ENCODE results near the gene PRDX2.
"Not testable (repeated sequence)": the region's sequence is repeated elsewhere in the genome, so short reads cannot be mapped to it uniquely, and the experiment has no call there.

Gene PRDX2

GRCh38 chr19:12825254-12826131 lies 23.9 kb upstream of the PRDX2 start:
- no peak for DNase-seq

DNA sequence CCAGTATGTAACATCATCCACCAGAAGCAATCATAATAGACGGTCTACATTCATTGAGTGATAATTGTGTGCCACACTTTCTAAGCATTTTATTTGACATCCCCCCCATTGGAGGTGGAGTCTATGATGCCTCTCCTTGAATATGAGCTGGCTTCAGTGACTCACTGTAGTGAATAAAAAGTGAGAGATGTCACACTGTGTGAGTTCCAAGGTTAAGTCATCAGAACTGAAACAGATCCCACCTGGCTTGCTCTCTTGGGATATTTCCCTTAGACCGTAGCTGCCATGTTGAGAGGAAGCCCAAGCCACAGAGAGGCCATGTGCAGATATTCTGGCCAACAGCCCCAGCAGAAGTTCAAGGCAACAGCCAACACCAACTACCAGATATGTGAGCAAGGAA lies 20.2 kb upstream of the PRDX2 start:
- DNase-seq = no peak

DNA sequence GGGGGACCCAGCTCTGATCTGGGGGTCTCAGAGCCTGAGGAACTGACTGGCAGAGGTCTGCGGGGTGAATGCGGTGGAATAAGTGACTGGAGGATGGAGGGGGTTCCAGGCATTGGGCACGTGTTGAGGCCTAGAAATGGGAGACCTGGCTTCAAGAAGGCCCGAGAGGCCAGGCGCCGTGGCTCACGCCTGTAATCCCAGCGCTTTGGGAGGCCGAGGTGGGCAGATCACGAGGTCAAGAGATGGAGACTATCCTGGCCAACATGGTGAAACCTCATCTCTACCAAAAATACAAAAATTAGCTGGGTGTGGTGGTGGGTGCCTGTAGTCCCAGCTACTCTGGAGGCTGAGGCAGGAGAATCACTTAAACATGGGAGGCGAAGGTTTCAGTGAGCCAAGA lies 16.2 kb upstream of the PRDX2 start:
- DNase-seq = not testable (repeated sequence)

DNA sequence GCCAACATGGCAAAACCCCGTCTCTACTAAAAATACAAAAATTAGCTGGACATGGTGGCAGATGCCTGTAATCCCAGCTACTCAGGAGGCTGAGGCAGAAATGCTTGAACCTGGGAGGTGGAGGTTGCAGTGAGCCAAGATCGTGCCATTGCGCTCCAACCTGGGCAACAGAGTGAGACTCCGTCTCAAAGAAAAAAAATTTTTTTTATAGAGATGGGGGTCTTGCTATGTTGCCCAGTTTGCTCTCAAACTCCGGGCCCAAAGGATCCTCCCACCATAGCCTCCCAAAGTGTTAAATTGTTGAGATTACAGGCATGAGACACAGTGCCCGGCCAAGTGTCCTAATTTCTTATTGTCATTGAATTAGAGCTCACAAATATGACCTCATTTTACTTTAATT lies 15.6 kb upstream of the PRDX2 start:
- DNase-seq = not testable (repeated sequence)

GRCh38 chr19:12815088-12815487 lies 13.5 kb upstream of the PRDX2 start:
- DNase-seq = no peak

GRCh38 chr19:12806242-12807081 lies 4.9 kb upstream of the PRDX2 start, which contains the start of gene RNASEH2A:
Gene RNASEH2A (plus strand): TSS chr19:12806584. CDS start chr19:12806674, 90 bp downstream.
- peak; percentile 87 for DNase-seq

DNA sequence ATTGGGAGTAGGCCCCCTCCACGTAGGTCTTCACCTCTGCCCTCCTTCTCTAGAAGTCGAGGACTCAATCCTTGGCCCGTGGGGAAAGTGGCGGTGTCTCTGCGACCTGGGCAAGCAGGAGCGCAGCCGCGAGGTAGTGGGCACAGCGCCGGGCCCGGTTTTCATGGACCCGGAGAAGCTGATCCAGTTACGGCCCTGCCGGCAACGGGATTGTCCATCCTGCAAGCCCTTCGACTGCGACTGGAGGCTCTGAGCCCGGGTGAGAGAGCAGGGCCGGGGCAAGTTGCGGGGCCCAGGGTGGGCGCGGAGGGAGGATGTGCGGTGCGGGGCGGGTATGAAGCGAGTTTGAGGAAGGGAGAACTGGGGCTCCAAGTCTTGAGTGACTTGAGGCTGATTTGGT lies 2.5 kb upstream of the PRDX2 start:
- DNase-seq = no peak

DNA sequence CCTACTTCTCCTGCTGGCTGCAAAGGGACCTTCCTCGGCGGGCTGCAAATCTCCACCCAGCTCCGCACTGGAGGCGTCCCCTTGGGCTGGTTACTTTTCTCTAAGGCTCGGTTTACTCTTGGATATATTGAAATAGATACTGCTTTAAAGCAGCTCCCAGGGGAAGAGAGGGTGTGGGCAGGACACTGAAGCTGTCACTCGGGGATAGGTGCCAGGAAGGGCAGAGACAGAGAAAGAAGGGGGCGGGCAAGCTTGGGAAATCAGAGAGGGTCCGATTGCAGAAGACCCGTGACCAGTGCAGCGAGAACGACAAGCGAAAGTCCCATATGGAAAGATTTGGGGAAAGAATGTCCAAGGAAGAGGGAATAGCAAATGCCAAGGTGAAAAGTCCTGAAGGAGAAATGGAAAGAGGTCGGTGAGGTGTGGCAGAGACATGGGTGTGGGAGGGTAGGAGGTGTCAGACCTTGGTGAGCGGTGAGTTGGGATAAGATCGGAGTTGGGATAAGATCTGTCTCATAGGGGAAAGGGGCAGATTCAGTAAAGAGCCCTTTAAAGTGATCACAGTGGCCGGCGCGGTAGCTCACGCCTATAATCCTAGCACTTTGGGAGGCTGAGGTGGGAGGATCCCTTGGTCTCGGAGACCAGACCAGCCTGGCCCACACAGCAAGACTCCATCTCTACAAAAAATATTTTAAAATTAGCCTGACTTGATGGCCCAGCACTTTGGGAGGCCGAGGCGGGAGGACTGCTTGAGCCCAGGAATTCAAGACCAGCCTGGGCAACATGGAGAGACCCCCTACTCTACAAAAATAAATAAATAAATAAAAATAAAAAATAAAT lies 887 bp upstream of the PRDX2 start:
- no peak for DNase-seq

GRCh38 chr19:12800923-12801465 lies 606 bp downstream of the PRDX2 start:
- DNase-seq = no peak

DNA sequence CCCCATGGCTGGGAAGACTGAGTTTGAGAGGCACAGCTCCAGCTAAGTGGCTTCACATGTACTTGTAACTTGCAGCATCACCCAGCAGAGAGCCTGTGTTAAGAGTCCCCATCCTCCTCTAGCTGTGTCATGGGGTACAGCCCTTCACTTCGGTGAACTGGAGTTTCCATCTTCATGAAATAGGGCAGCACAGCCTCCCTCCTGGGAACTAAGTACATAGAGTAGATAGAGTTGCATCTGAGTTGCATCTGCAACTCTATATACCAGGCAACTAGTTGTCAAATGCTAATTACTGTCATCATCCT lies 1.2 kb downstream of the PRDX2 start:
- DNase-seq = no peak

DNA sequence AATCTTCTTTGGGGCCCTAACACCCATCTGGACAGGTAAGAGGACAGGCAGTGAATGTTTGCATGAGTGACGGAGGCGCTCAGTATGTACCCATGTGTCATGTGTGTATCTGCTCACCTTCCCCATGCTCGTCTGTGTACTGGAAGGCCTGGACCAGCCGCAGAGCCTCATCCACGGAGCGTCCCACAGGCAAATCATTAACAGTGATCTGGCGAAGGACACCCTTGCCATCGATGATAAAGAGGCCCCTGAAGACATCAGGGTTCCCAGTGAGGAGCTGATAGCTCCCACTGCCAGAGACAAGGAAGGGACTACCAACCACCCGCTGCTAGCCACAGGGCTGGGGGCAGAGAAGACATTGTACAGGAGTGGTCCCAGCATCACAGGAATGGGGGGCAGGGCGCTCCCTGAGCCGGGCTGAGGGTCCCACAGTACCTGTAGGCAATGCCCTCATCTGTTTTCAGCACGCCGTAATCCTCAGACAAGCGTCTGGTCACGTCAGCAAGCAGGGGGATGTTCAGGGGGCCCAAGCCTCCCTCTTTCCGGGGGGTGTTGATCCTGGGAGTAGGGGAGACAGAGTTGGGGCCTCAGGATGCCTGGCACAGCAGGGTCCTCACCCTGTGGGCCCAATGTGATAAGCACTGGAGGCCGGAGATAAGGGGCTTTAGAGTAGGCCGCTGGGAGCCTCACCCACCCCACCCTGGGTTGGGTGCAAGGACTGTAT lies 1.7 kb downstream of the PRDX2 start:
- no peak for DNase-seq

DNA sequence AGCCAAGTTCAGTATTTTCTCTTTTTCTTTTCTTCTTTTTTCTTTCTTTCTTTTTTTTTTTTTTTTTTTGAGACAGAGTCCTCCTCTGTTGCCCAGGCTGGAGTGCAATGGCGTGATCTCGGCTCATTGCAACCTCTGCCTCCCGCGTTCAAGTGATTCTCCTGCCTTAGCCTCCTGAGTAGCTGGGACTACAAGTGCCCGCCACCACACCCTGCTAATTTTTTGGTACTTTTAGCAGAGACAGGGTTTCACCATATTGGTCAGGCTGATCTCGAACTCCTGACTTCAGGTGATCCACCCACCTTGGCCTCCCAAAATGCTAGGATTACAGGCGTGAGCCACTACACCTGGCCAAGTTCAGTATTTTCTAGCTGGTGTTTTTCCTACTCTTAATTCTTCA lies 4.0 kb downstream of the PRDX2 start:
- not testable (repeated sequence) for DNase-seq

DNA sequence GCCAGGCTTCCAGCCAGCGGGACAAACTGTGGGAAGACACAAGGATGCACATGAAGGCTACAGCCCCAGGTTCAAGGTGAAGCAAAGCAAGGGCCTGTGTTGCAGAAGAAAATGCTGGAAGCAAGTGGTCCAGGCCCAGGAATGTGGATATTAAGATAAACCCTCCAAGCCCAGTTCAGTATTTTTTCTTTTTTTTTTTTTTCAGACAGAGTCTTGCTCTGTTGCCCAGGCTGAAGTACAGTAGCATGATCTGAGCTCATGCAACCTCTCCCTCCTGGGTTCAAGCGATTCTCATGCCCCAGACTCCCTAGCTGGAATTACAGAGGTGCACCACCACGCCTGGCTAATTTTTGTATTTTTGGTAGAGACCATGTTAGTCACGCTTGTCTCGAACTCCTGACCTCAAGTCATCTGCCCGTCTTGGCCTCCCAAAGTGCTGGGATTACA lies 4.4 kb downstream of the PRDX2 start:
- DNase-seq = no peak

DNA sequence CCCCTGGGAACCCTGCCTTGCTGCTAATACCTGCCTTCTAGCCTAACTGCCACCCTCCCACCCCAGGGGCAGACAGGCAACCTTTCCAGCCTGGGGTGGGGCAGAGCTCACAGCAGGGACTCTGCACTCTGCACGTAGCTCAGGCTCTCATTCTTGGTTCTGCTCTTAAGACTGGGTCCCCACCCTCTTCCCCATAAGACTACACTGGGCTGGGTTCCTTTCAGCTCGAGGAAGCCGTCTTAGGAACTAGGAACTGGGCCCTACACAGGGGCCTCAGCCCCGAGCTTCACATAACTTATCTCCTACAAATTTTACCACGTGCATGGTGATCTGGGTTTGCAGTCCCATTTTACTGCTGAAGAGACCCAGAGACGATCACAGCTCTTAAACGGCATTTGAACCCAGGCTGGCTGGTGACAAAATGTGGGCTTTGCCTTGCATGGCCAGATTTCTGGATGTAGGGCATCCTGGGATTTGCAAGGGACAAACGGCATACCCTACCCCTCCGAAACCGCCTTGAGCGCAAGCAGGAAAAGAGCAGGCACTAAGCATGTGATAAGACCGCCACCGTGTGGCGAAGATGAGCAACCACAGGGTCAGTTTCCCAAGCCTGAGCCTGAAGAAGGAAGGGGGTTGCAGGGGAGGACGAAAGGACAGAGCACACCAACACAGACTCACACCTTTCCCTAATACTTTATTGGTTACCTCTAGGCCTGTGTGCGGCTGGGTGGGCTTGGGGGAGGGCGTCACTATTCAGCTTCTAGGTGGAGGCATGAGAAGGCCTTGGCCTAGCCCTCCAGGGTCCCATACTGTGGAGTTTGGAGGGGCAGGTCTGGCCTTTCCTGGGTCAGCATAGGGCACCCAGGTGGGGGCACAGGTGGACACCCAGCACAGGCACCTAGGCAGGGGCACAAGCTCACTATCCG lies 5.2 kb downstream of the PRDX2 start:
- DNase-seq = peak; percentile 78

DNA sequence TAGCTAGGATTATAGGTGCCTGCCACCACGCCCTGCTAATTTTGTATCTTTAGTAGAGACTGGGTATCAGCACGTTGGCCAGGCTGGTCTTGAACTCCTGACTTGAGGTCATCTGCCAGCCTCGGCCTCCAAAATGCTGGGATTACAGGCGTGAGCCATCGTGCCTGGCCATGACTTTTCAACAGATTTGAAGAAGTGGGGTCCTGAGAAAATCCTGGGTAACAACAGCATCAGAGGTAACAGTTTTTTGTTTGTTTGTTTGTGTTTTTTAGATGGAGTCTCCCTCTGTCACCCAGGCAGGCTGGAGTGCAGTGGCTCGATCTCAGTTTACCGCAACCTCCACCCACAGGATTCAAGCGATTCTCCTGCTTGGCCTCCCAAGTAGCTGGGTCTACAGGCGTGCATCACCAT lies 6.6 kb downstream of the PRDX2 start:
- no peak for DNase-seq

DNA sequence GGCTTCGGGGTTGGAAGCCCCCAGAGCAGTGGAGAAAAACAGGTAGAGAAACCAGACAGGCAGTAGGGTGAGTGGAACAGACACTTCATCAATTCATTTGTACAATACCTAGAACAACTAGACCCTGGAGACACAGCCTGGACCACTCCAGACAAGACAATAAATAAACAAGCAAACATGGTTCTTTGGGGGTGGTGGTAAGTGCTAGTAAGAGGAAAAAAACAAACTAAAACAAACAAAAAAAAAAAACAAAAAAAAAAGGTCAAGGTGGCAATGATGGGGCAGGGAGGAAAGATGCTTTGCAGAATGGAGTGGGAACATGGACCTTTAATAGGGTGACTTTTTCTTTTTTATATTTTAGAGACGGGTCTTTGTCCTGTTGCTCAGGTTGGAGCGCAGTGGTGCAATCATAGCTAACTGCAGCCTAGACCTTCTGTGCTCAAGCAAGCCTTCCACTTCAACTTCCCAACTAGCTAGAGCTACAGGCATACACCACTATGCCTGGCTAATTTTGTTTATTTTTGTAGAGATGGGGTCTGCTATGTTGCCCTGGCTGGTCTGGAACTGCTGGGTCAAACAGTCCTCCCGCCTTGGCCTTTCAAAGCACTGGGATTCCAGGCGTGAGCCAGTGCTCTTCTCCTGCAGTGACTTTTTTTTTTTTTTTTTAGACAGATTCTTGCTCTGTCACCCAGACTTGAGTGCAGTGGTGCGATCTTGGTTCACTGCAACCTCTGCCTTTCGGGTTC lies 7.2 kb downstream of the PRDX2 start:
- DNase-seq = peak; percentile 46

DNA sequence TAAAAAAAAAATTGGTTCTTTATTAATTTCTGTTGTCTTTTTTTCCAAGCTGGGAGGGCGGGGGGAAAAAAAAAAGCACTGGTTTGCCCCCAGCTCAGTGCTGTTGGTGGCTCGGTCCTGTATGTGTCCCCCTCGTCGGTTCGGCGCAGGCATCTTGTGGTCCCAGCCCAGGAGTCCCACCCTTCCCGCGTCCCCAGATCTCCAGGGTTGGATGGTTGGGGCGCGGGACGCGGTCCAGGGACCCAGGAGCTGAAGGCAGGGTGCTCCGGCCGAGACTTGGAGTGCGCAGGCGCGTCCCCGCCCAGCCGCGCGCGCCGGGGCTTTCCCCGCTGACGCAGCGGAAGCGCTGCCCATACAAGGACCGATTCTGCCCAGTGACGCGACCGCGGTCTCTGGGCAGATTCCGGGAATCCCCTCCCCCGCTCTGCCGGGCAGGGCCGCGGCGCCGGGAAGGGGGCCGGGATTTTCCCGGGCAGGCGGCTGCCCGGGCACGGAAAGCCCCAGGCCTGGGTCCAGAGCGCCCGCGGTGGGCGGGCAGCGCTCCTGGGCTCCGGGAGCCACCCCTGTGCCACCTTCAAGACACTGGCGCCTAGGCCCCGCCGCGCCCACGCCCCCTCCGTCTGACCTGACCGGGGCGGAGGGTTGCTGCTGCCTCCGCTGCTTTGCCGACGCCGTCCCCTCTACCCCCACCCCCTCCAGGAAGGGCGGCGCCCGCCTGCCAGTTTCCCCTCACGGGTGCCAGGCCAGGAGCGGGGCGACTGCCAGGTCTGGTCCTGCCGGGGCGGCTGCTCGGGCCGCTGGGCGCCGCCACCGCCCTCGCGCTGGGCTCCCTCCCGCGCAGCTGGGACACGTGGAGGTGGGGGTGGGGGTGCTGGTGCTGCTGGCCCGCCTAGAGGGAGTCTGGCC lies 8.1 kb downstream of the PRDX2 start:
- peak; percentile 97 for DNase-seq

DNA sequence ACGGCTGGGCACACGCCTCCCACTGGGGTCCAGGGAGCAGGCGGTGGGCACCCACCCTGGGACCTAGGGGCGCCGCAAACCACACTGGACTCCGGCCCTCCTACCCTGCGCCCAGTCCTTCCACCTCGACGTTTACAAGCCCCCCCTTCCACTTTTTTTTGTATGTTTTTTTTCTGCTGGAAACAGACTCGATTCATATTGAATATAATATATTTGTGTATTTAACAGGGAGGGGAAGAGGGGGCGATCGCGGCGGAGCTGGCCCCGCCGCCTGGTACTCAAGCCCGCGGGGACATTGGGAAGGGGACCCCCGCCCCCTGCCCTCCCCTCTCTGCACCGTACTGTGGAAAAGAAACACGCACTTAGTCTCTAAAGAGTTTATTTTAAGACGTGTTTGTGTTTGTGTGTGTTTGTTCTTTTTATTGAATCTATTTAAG lies 8.7 kb downstream of the PRDX2 start:
- no peak for DNase-seq
